HCT116 (cell line): ENCODE results near the gene CBX4. TPM values are rescaled to one million over a fixed set of nuclear protein-coding genes. Genes with fewer than 3 reads are reported as not detected.

ENCODE experiments used
- ATAC-seq: fragments of 200-7000 bp; cut with Tn5 transposase; 2 replicates; pipeline ENCODE4 v1.9.1; 2020; ENCODE audit warnings: mild to moderate bottlenecking, moderate library complexity
- BruUV-seq: library from RNA; stranded (reverse); fragments of 400-500 nt; replicated peaks from 2 replicates; lab custom pipeline; 2021; lab: Mats Ljungman, UMichigan
- CTCF ChIA-PET: fragments of 300-600 bp; sonication (Branson Sonifier 250); formaldehyde crosslinking; loops from one replicate; lab custom pipeline; 2021; ENCODE audit warnings: antibody characterized with exemption; lab: Charles Lee
- POLR2A ChIA-PET: fragments of 300-600, 350-600 bp; sonication (Branson Sonifier 250); formaldehyde crosslinking; loops from one replicate; lab custom pipeline; 2021; ENCODE audit warnings: antibody characterized with exemption; lab: Charles Lee
- RAD21 ChIA-PET, 2 experiments: fragments of 300-600 bp; sonication (Branson Sonifier 250); formaldehyde crosslinking; loops; one replicate each; lab custom pipeline; 2023; ENCODE audit warnings: low total read pairs in 2 of 2; ENCODE audit not compliant: uncharacterized antibody in 2 of 2, unreplicated experiment in 2 of 2, low non-redundant PET in 1 of 2; lab: Charles Lee
- DNase-seq: peaks from one replicate; pipeline ENCODE4 v3.0.0-alpha.2; 2010; ENCODE audit warnings: low read depth, low spot score
- H2AFZ ChIP-seq: fragments of 200-600 bp; shearing (Covaris generic), sonication (generic); 2 replicates; pipeline ENCODE4 v1.6.1; 2017; ENCODE audit warnings: low read depth, mixed run types, mixed read lengths, antibody characterized with exemption, low read length; ENCODE audit not compliant: poor library complexity, severe bottlenecking
- H3K27ac ChIP-seq: 2 replicates; pipeline ENCODE4 v1.5.1; 2012; ENCODE audit warnings: low read depth, low read length
- H3K27me3 ChIP-seq: fragments of 200-600 bp; sonication (generic); 2 replicates; pipeline ENCODE4 v1.6.1; 2016; ENCODE audit warnings: mixed run types, low read length, mixed read lengths; ENCODE audit not compliant: insufficient read depth
- H3K36me3 ChIP-seq, 2 experiments: fragments of 200-500 bp in 1 of 2; fragments of 200-600 bp in 1 of 2; sonication (Bioruptor generic) in 1 of 2; sonication (generic) in 1 of 2; 2 replicates each; pipeline versions ENCODE4 v1.5.1 to v1.6.1; 2014 to 2016; ENCODE audit warnings: low read length in 2 of 2, inconsistent platforms in 1 of 2, mixed read lengths in 1 of 2, mixed run types in 1 of 2; ENCODE audit not compliant: insufficient read depth in 2 of 2, control insufficient read depth in 1 of 2
- H3K4me1 ChIP-seq, 2 experiments: fragments of 200-600 bp in 1 of 2; sonication (generic) in 1 of 2; 2 replicates each; pipeline versions ENCODE4 v1.5.1 to v1.6.1; 2012 to 2017; ENCODE audit warnings: low read length in 2 of 2, inconsistent platforms in 1 of 2, mild to moderate bottlenecking in 1 of 2, mixed read lengths in 1 of 2, mixed run types in 1 of 2, moderate library complexity in 1 of 2; ENCODE audit not compliant: insufficient read depth in 2 of 2, control insufficient read depth in 1 of 2
- H3K4me2 ChIP-seq: fragments of 200-600 bp; sonication (generic); 2 replicates; pipeline ENCODE4 v1.6.1; 2017; ENCODE audit warnings: mixed run types, low read length, mixed read lengths
- H3K4me3 ChIP-seq, 2 experiments: fragments of 200-600 bp in 1 of 2; sonication (generic) in 1 of 2; replicated peaks in 1 of 2; 2 replicates each; pipeline ENCODE4 v1.5.1; 2011 to 2016; ENCODE audit warnings: low read length in 2 of 2, control low read depth in 1 of 2, low read depth in 1 of 2, mild to moderate bottlenecking in 1 of 2, mixed read lengths in 1 of 2, mixed run types in 1 of 2
- H3K79me2 ChIP-seq: fragments of 200-600 bp; sonication (generic); 2 replicates; pipeline ENCODE4 v1.6.1; 2017; ENCODE audit warnings: mild to moderate bottlenecking, mixed run types, low read length, moderate library complexity, mixed read lengths; ENCODE audit not compliant: insufficient read depth
- H3K9ac ChIP-seq: fragments of 200-600 bp; sonication (generic); 2 replicates; pipeline ENCODE4 v1.6.1; 2016; ENCODE audit warnings: low read length, mixed read lengths
- H3K9me2 ChIP-seq: fragments of 200-600 bp; sonication (generic), shearing (Covaris generic); 2 replicates; pipeline ENCODE4 v1.6.1; 2017; ENCODE audit warnings: mixed run types, mild to moderate bottlenecking, moderate library complexity; ENCODE audit not compliant: insufficient read depth
- H3K9me3 ChIP-seq, 2 experiments: fragments of 200-500 bp in 1 of 2; fragments of 200-600 bp in 1 of 2; sonication (Bioruptor generic) in 1 of 2; sonication (generic) in 1 of 2; 2 replicates each; pipeline ENCODE4 v1.6.1; 2014 to 2017; ENCODE audit warnings: low read length in 2 of 2, mixed read lengths in 2 of 2, inconsistent platforms in 1 of 2, low read depth in 1 of 2, mild to moderate bottlenecking in 1 of 2, mixed run types in 1 of 2, moderate library complexity in 1 of 2; ENCODE audit not compliant: control insufficient read depth in 1 of 2, insufficient read depth in 1 of 2
- H4K20me1 ChIP-seq: fragments of 200-600 bp; sonication (generic), shearing (Covaris generic); 2 replicates; pipeline ENCODE4 v1.6.1; 2017; ENCODE audit warnings: mixed run types, mild to moderate bottlenecking, moderate library complexity; ENCODE audit not compliant: insufficient read depth
- ELF1 ChIP-seq: IDR thresholded peaks from 2 replicates; pipeline ENCODE4 v1.6.1; 2012; ENCODE audit warnings: low read depth, borderline replicate concordance
- POLR2AphosphoS5 ChIP-seq: IDR thresholded peaks from 2 replicates; pipeline ENCODE4 v1.6.1; 2011; ENCODE audit warnings: mild to moderate bottlenecking, low read depth, low read length, moderate library complexity
- SIN3A ChIP-seq: IDR thresholded peaks from 2 replicates; pipeline ENCODE4 v1.6.1; 2012; ENCODE audit warnings: low read depth
- TCF7L2 ChIP-seq: IDR thresholded peaks from 2 replicates; pipeline ENCODE4 v1.7.0; 2011; ENCODE audit warnings: borderline replicate concordance, inconsistent platforms; ENCODE audit not compliant: insufficient read depth, insufficient read length; ENCODE audit errors: extremely low read depth
- ZBTB33 ChIP-seq: IDR thresholded peaks from 2 replicates; pipeline ENCODE4 v1.6.1; 2011; ENCODE audit warnings: mild to moderate bottlenecking, low read length, moderate library complexity; ENCODE audit not compliant: insufficient replicate concordance; ENCODE audit errors: extremely low read depth
- ZFX ChIP-seq: fragments of 450-650 bp; IDR thresholded peaks from 2 replicates; pipeline ENCODE4 v1.6.1; 2017
- intact Hi-C: fragments of 100-400 bp; cut with micrococcal nuclease; formaldehyde crosslinking; loops from 2 replicates; pipeline ENCODE4 v1.10.0; 2022
- total RNA-seq: library from RNA; stranded (reverse); gene quantifications from one replicate; pipeline ENCODE4 v1.2.1, GENCODE V29; 2021; ENCODE audit not compliant: unreplicated experiment
- TF ChIP-seq, protein P1 (sequence below): IDR thresholded peaks from 2 replicates; pipeline ENCODE4 v1.6.1; 2012
- TF ChIP-seq, protein P2 (sequence below): IDR thresholded peaks from 2 replicates; pipeline ENCODE4 v1.6.1; 2012

Gene CBX4
- total RNA-seq, 1 experiment from 2014 or later, result 60.9 TPM

DNA sequence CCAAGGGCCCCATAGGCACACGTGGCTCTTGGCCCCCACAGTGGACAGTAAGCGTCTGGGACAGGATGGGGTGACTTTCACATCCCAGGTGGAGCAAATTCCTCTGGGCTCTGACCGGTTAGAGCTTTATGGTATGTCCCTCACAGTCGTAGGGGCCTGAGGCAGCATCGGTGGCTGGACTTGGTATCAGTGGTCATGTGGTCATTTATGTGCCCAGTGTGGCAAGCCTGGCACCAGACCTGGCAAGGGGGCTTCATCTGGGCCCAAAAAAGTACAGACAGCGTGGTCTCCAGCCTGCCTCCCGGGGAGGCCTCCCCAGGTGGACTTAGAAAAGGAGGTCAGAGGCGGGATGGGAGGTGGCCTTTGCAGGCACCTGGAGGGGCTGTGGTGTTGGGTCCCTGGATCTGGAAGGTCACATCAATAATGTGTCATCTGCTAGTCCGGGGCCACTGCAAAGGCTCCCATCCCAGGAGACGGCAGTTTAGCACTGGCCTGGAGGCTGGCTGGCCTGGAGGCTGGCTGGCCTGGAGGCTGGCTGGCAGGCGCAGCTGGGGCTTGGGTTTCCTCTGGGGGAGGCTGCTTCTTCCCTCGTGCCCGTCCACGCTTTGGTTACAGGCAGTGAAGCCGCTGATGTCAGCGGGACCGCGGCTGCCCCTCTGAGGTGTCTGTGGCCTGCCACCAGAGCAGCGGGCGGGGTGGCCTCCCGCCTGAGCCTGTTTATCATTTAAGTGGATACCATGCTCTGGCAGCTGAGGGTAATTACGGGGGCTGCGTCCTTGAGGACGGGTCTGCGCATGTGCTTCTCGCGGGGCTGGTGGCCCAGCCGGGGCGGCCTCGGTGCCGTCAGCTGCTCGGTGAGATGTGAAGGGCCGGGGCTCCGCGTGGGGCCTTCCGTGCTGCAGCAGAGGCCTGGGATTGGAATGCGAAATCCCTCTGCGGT is 20.7 kb upstream of the CBX4 start:
- Histone ChIP-seq H3K9ac (no peak overlapping the region), H3K27ac (no peak overlapping the region), H3K9me3 (no peaks in the 10 kb centered on the region), H3K36me3 (no peaks in the 10 kb centered on the region), H4K20me1 (no peaks in the 10 kb centered on the region), H3K4me1 (no peaks in the 10 kb centered on the region), H2AFZ (no peak overlapping the region), H3K4me2 (no peak overlapping the region), H3K4me3 (no peak overlapping the region), H3K79me2 (no peaks in the 10 kb centered on the region), H3K27me3 (no peaks in the 10 kb centered on the region), H3K9me2 (no peaks in the 10 kb centered on the region)
- TF ChIP-seq SIN3A (no peak), ZFX (no peak), ZBTB33 (no peak), ELF1 (no peak), POLR2AphosphoS5 (no peak), TCF7L2 (no peak)
- TF ChIP-seq, protein P1, sequence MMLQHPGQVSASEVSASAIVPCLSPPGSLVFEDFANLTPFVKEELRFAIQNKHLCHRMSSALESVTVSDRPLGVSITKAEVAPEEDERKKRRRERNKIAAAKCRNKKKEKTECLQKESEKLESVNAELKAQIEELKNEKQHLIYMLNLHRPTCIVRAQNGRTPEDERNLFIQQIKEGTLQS, result no peak
- TF ChIP-seq, protein P2, sequence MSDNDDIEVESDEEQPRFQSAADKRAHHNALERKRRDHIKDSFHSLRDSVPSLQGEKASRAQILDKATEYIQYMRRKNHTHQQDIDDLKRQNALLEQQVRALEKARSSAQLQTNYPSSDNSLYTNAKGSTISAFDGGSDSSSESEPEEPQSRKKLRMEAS, result no peak
- POLR2A ChIA-PET, result no interaction called here
- ATAC-seq, result no peak
- BruUV-seq, result no TSS peak
- no peak for DNase-seq
- RAD21 ChIA-PET, result no interaction called here
- CTCF ChIA-PET, result no interaction called here
- intact Hi-C loops, result no loop called here
